HepG2 (cell line): ENCODE results near the gene SLC2A11. TPM values are rescaled to one million over a fixed set of nuclear protein-coding genes. Genes with fewer than 3 reads are reported as not detected.
A peak's percentile ranks its signal among the peaks of the same experiment; 100 is the strongest.

Experiments used
- ARNT ChIP-seq: fragments of 450-650 bp; IDR thresholded peaks from 2 replicates; pipeline ENCODE4 v1.6.1; 2017
- BORCS8-MEF2B ChIP-seq: sonication (generic); formaldehyde crosslinking; IDR thresholded peaks from 2 replicates; pipeline ENCODE4 v1.8.0; 2022; ENCODE audit warnings: mild to moderate bottlenecking, missing genetic modification reagents
- HOXA5 ChIP-seq: sonication (generic); formaldehyde crosslinking; IDR thresholded peaks from 2 replicates; pipeline ENCODE4 v1.4.0; 2020; ENCODE audit warnings: missing genetic modification reagents
- HOXD1 ChIP-seq: sonication (generic); formaldehyde crosslinking; IDR thresholded peaks from 2 replicates; pipeline ENCODE4 v1.5.0; 2020; ENCODE audit warnings: missing genetic modification reagents
- KAT7 ChIP-seq: IDR thresholded peaks from 2 replicates; pipeline ENCODE4 v1.6.1; 2018; ENCODE audit warnings: borderline replicate concordance, missing compliant biosample characterization
- MTA1 ChIP-seq: sonication (generic); formaldehyde crosslinking; IDR thresholded peaks from 2 replicates; pipeline ENCODE4 v1.4.0; 2020; ENCODE audit warnings: missing genetic modification reagents, mild to moderate bottlenecking, borderline replicate concordance
- NFIC ChIP-seq: IDR thresholded peaks from 2 replicates; pipeline ENCODE4 v1.6.1; 2012; ENCODE audit warnings: mild to moderate bottlenecking, low read length, inconsistent platforms
- POLR2G ChIP-seq: fragments of 200-400 bp; formaldehyde crosslinking; IDR thresholded peaks from 2 replicates; pipeline ENCODE4 v1.6.1; 2018; ENCODE audit warnings: mild to moderate bottlenecking, low read depth, low read length, moderate library complexity
- RBAK ChIP-seq: sonication (generic); formaldehyde crosslinking; IDR thresholded peaks from 2 replicates; pipeline ENCODE4 v1.5.1; 2020; ENCODE audit warnings: mild to moderate bottlenecking, missing genetic modification reagents
- RFX3 ChIP-seq: IDR thresholded peaks from 2 replicates; pipeline ENCODE4 v1.6.1; 2016; ENCODE audit warnings: missing biosample characterization, missing genetic modification reagents
- SALL1 ChIP-seq: sonication (generic); formaldehyde crosslinking; IDR thresholded peaks from 2 replicates; pipeline ENCODE4 v1.8.0; 2022; ENCODE audit warnings: mild to moderate bottlenecking, missing genetic modification reagents
- SP2 ChIP-seq: sonication (generic); formaldehyde crosslinking; IDR thresholded peaks from 2 replicates; pipeline ENCODE4 v1.5.1; 2020; ENCODE audit warnings: mild to moderate bottlenecking, missing genetic modification reagents
- TARDBP ChIP-seq: sonication (generic); formaldehyde crosslinking; IDR thresholded peaks from 2 replicates; pipeline ENCODE4 v1.8.0; 2022; ENCODE audit warnings: mild to moderate bottlenecking, missing genetic modification reagents
- TP53 ChIP-seq: sonication (generic); formaldehyde crosslinking; conservative IDR thresholded peaks from 2 replicates; pipeline ENCODE4 v1.4.0; 2020; ENCODE audit warnings: missing genetic modification reagents
- XRCC5 ChIP-seq: fragments of 200-400 bp; formaldehyde crosslinking; optimal IDR thresholded peaks from 2 replicates; pipeline ENCODE3; 2017; ENCODE audit warnings: mild to moderate bottlenecking, low read length
- ZFP62 ChIP-seq: sonication (generic); formaldehyde crosslinking; IDR thresholded peaks from 2 replicates; pipeline ENCODE4 v1.4.0; 2020; ENCODE audit warnings: missing genetic modification reagents
- ZNF468 ChIP-seq: sonication (generic); formaldehyde crosslinking; IDR thresholded peaks from 2 replicates; pipeline ENCODE4 v1.8.0; 2022; ENCODE audit warnings: mild to moderate bottlenecking, moderate library complexity, missing genetic modification reagents
- ZNF501 ChIP-seq: sonication (generic); formaldehyde crosslinking; IDR thresholded peaks from 2 replicates; pipeline ENCODE4 v1.5.1; 2020; ENCODE audit warnings: mild to moderate bottlenecking, moderate library complexity, missing genetic modification reagents
- ZNF558 ChIP-seq: sonication (generic); formaldehyde crosslinking; IDR thresholded peaks from 2 replicates; pipeline ENCODE4 v1.9.0; 2022; ENCODE audit warnings: mild to moderate bottlenecking, missing genetic modification reagents, borderline replicate concordance
- ZNF644 ChIP-seq: IDR thresholded peaks from 2 replicates; pipeline ENCODE4 v1.6.1; 2016; ENCODE audit warnings: low read depth
- ZNF75D ChIP-seq: sonication (generic); formaldehyde crosslinking; IDR thresholded peaks from 2 replicates; pipeline ENCODE4 v1.8.1; 2023; ENCODE audit warnings: missing genetic modification reagents, mild to moderate bottlenecking, borderline replicate concordance
- ZNF772 ChIP-seq: sonication (generic); formaldehyde crosslinking; IDR thresholded peaks from 2 replicates; pipeline ENCODE4 v1.5.0; 2020; ENCODE audit warnings: mild to moderate bottlenecking, missing genetic modification reagents
- ZSCAN30 ChIP-seq: sonication (generic); formaldehyde crosslinking; IDR thresholded peaks from 2 replicates; pipeline ENCODE4 v1.5.0; 2020; ENCODE audit warnings: mild to moderate bottlenecking, missing genetic modification reagents
- polyA plus RNA-seq, 8 experiments: library from polyadenylated mRNA; depleted of rRNA in 3 of 8; stranded (reverse) in 7 of 8; unstranded in 1 of 8; fragments of >200 nt; fragmentation: Illumina TruSeq in 4 of 8; extraction: Trizol in 4 of 8; gene quantifications; 2 replicates each; pipeline versions ENCODE4 v1.2.1 to v1.2.3, GENCODE V29; 2011 to 2016; ENCODE audit warnings: low read depth in 4 of 8, missing spikeins in 1 of 8, mixed read lengths in 1 of 8; ENCODE audit not compliant: insufficient read depth in 1 of 8
- total RNA-seq, 5 experiments: library from RNA; depleted of rRNA; stranded (reverse); fragments of >200 nt; fragmentation: Illumina TruSeq; extraction: Trizol; gene quantifications; 2 replicates each; pipeline ENCODE4 v1.2.3, GENCODE V29; 2016; ENCODE audit warnings: low read depth in 1 of 5
- TF ChIP-seq, protein P1 (sequence below): sonication (generic); formaldehyde crosslinking; IDR thresholded peaks from 2 replicates; pipeline ENCODE4 v1.5.0; 2020; ENCODE audit warnings: missing genetic modification reagents
- TF ChIP-seq, protein P2 (sequence below): fragments of 450-650 bp; IDR thresholded peaks from 2 replicates; pipeline ENCODE4 v1.6.1; 2017; ENCODE audit warnings: mild to moderate bottlenecking
- TF ChIP-seq, protein P3 (sequence below): sonication (generic); formaldehyde crosslinking; IDR thresholded peaks from 2 replicates; pipeline ENCODE4 v1.4.0; 2020; ENCODE audit warnings: mild to moderate bottlenecking, missing genetic modification reagents
- TF ChIP-seq, protein P4 (sequence below): sonication (generic); formaldehyde crosslinking; conservative IDR thresholded peaks from 2 replicates; pipeline ENCODE4 v1.8.0; 2022; ENCODE audit warnings: mild to moderate bottlenecking, moderate library complexity, missing genetic modification reagents
- TF ChIP-seq, protein P5 (sequence below): sonication (generic); formaldehyde crosslinking; IDR thresholded peaks from 2 replicates; pipeline ENCODE4 v1.8.1; 2023; ENCODE audit warnings: mild to moderate bottlenecking, missing genetic modification reagents, borderline replicate concordance

The SLC2A11 gene
- total and polyA plus RNA-seq, 2 of the 13 experiments (the other 11 are each of a cell fraction or from before 2014, with no cell fraction given) = 15.2 to 15.4 TPM

DNA sequence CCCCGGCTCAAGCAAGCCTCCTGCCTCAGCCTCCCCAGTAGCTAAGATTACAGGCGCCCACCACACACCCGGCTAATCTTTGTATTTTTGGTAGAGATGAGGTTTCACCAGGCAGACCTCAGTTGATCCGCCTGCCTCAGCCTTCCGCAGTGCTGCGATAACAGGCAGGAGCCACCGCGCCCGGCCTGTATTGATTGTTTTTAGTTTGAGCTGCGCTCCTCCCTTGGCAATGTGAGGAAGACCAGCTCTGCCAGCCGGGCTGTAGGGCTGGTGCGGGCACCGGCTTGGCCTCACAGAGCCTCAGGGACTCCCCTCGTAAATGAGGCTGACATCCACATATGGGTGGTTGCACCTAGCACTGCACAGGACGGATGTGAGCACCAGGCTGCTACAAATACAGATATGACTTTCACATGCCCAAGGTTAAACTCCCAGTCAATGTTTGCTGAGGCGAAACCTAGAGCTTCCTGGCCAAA, 7.5 kb upstream of the SLC2A11 start (continued):
- TF ChIP-seq MTA1 (CRISPR knock-in tag) = no peak
- no peak for TF ChIP-seq RBAK (CRISPR knock-in tag)
- no peak for TF ChIP-seq HOXA5 (CRISPR knock-in tag)
- no peak for TF ChIP-seq TP53 (CRISPR knock-in tag)
- no peak for TF ChIP-seq XRCC5
- TF ChIP-seq, protein P1, sequence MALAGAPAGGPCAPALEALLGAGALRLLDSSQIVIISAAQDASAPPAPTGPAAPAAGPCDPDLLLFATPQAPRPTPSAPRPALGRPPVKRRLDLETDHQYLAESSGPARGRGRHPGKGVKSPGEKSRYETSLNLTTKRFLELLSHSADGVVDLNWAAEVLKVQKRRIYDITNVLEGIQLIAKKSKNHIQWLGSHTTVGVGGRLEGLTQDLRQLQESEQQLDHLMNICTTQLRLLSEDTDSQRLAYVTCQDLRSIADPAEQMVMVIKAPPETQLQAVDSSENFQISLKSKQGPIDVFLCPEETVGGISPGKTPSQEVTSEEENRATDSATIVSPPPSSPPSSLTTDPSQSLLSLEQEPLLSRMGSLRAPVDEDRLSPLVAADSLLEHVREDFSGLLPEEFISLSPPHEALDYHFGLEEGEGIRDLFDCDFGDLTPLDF (CRISPR knock-in tag) = no peak
- TF ChIP-seq ZNF558 (CRISPR knock-in tag) = no peak
- TF ChIP-seq, protein P2, sequence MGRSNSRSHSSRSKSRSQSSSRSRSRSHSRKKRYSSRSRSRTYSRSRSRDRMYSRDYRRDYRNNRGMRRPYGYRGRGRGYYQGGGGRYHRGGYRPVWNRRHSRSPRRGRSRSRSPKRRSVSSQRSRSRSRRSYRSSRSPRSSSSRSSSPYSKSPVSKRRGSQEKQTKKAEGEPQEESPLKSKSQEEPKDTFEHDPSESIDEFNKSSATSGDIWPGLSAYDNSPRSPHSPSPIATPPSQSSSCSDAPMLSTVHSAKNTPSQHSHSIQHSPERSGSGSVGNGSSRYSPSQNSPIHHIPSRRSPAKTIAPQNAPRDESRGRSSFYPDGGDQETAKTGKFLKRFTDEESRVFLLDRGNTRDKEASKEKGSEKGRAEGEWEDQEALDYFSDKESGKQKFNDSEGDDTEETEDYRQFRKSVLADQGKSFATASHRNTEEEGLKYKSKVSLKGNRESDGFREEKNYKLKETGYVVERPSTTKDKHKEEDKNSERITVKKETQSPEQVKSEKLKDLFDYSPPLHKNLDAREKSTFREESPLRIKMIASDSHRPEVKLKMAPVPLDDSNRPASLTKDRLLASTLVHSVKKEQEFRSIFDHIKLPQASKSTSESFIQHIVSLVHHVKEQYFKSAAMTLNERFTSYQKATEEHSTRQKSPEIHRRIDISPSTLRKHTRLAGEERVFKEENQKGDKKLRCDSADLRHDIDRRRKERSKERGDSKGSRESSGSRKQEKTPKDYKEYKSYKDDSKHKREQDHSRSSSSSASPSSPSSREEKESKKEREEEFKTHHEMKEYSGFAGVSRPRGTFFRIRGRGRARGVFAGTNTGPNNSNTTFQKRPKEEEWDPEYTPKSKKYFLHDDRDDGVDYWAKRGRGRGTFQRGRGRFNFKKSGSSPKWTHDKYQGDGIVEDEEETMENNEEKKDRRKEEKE = no peak
- TF ChIP-seq NFIC = no peak
- 0 out of 2 replicates have a peak, but pooled peaks have one; percentile 1 for TF ChIP-seq ZNF501
- no peak for TF ChIP-seq KAT7 (CRISPR knock-in tag)
- TF ChIP-seq ZNF772 = 0 out of 2 replicates have a peak, but pooled peaks have one; percentile 46
- TF ChIP-seq, protein P3, sequence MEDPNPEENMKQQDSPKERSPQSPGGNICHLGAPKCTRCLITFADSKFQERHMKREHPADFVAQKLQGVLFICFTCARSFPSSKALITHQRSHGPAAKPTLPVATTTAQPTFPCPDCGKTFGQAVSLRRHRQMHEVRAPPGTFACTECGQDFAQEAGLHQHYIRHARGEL = no peak
- no peak for TF ChIP-seq ZSCAN30
- TF ChIP-seq, protein P4, sequence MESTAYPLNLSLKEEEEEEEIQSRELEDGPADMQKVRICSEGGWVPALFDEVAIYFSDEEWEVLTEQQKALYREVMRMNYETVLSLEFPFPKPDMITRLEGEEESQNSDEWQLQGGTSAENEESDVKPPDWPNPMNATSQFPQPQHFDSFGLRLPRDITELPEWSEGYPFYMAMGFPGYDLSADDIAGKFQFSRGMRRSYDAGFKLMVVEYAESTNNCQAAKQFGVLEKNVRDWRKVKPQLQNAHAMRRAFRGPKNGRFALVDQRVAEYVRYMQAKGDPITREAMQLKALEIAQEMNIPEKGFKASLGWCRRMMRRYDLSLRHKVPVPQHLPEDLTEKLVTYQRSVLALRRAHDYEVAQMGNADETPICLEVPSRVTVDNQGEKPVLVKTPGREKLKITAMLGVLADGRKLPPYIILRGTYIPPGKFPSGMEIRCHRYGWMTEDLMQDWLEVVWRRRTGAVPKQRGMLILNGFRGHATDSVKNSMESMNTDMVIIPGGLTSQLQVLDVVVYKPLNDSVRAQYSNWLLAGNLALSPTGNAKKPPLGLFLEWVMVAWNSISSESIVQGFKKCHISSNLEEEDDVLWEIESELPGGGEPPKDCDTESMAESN (CRISPR knock-in tag) = no peak
- TF ChIP-seq, protein P5, sequence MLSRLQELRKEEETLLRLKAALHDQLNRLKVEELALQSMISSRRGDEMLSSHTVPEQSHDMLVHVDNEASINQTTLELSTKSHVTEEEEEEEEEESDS (CRISPR knock-in tag) = no peak
- TF ChIP-seq ZNF644 (CRISPR knock-in tag) = no peak
- TF ChIP-seq ZNF75D (CRISPR knock-in tag) = no peak
- no peak for TF ChIP-seq ARNT
- TF ChIP-seq TARDBP = no peak
- TF ChIP-seq ZFP62 = no peak
- no peak for TF ChIP-seq HOXD1 (CRISPR knock-in tag)
- TF ChIP-seq ZNF468 = no peak
- TF ChIP-seq SP2 (CRISPR knock-in tag) = no peak
- no peak for TF ChIP-seq RFX3
- TF ChIP-seq POLR2G = no peak
- TF ChIP-seq SALL1 (CRISPR knock-in tag) = peak; percentile 67
- peak; percentile 21; the same call in 1 of the 2 replicates for TF ChIP-seq BORCS8-MEF2B
